Glutamatergic neuron (in vitro differentiated cells): ENCODE results near the gene HSPB7. TPM values are rescaled to one million over a fixed set of nuclear protein-coding genes. Genes with fewer than 3 reads are reported as not detected.
"Not testable (repeated sequence)": the region's sequence is repeated elsewhere in the genome, so short reads cannot be mapped to it uniquely, and the experiment has no call there.

ENCODE experiments used
- DNase-seq: peaks from one replicate; pipeline ENCODE4 v3.0.0; 2022
- H3K27ac Mint-ChIP-seq: one replicate; pipeline ENCODE4 v1.8.0; 2020; ENCODE audit warnings: mild to moderate bottlenecking, mixed read lengths, inconsistent platforms; ENCODE audit not compliant: unreplicated experiment
- H3K27me3 Mint-ChIP-seq: one replicate; pipeline ENCODE4 v1.8.0; 2020; ENCODE audit warnings: mild to moderate bottlenecking, moderate library complexity, mixed read lengths, inconsistent platforms; ENCODE audit not compliant: unreplicated experiment
- H3K36me3 Mint-ChIP-seq: one replicate; pipeline ENCODE4 v1.8.0; 2020; ENCODE audit warnings: mild to moderate bottlenecking, mixed read lengths, inconsistent platforms; ENCODE audit not compliant: unreplicated experiment
- H3K4me1 Mint-ChIP-seq: one replicate; pipeline ENCODE4 v1.8.0; 2020; ENCODE audit warnings: mild to moderate bottlenecking, low read depth, mixed read lengths, inconsistent platforms; ENCODE audit not compliant: unreplicated experiment
- H3K4me3 Mint-ChIP-seq: one replicate; pipeline ENCODE4 v1.8.0; 2020; ENCODE audit warnings: mild to moderate bottlenecking, mixed read lengths, inconsistent platforms; ENCODE audit not compliant: unreplicated experiment
- H3K9me3 Mint-ChIP-seq: one replicate; pipeline ENCODE4 v1.8.0; 2020; ENCODE audit warnings: mild to moderate bottlenecking, moderate library complexity, mixed read lengths, inconsistent platforms; ENCODE audit not compliant: unreplicated experiment
- CTCF ChIP-seq: fragments of 200-600 bp; sonication (generic); IDR thresholded peaks from one replicate; pipeline ENCODE4 v1.5.0; 2021; ENCODE audit not compliant: partially characterized antibody, unreplicated experiment
- total RNA-seq: library from RNA; stranded (reverse); fragmentation: NEBNext Ultra II Directional; extraction: Animal tissue kit (Norgen Biotek cat#: 25700); gene quantifications from one replicate; pipeline ENCODE4 v1.2.1, GENCODE V29; 2021; ENCODE audit not compliant: unreplicated experiment

The HSPB7 gene
- total RNA-seq, 1 donor from 2014 or later = not detected

GRCh38 chr1:16042096-16042495, 24.3 kb upstream of the HSPB7 start:
- Mint-ChIP-seq H3K27me3 (peaks cover 8% of the 10 kb centered on the region), H3K36me3 (no peaks in the 10 kb centered on the region), H3K27ac (no peak overlapping the region), H3K9me3 (peaks cover 2% of the 10 kb centered on the region), H3K4me1 (peaks cover 10% of the 10 kb centered on the region), H3K4me3 (no peak overlapping the region)
- no peak for TF ChIP-seq CTCF
- DNase-seq = no peak

- no peak overlapping the region for H3K4me3 Mint-ChIP-seq
- no peak for DNase-seq
- H3K36me3 Mint-ChIP-seq = no peaks in the 10 kb centered on the region
- H3K4me1 Mint-ChIP-seq = peaks cover 10% of the 10 kb centered on the region
- no peak for TF ChIP-seq CTCF
- H3K27me3 Mint-ChIP-seq = peaks cover 10% of the 10 kb centered on the region
- H3K9me3 Mint-ChIP-seq = peaks cover 2% of the 10 kb centered on the region
- no peak overlapping the region for H3K27ac Mint-ChIP-seq
Observed at GRCh38 chr1:16041200-16041599, 23.4 kb upstream of the HSPB7 start.

DNA sequence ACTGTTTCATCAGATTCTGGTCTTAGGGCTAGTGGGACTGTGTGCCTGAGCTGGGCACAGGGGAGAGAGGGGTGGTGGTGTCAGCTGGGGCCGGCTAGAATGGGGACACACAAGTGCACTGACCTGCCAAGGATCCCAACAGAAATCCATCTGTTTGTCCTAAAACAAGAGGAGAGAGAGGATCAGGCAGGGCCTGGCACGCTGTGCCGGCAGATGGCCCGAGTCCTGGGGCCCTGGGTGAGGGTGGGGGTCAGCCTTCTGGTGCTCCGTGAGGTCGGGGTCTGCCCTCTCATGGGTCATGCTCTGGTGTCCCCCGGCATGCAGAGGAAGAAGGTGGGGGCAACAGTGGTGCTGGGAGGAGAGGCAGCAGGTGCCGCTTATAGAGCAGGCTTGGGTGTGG, 22.0 kb upstream of the HSPB7 start:
- H3K4me1 Mint-ChIP-seq, DNase-seq, H3K27me3 Mint-ChIP-seq, H3K4me3 Mint-ChIP-seq, H3K36me3 Mint-ChIP-seq, H3K9me3 Mint-ChIP-seq: not testable (repeated sequence)
- H3K27ac Mint-ChIP-seq = peak overlapping the region; percentile 48

GRCh38 chr1:16038620-16038912, 20.7 kb upstream of the HSPB7 start:
- no peak for TF ChIP-seq CTCF
- H3K9me3 Mint-ChIP-seq = peaks cover 2% of the 10 kb centered on the region
- DNase-seq = no peak
- H3K4me3 Mint-ChIP-seq = no peak overlapping the region
- peaks cover 6% of the 10 kb centered on the region for H3K27me3 Mint-ChIP-seq
- no peak overlapping the region for H3K27ac Mint-ChIP-seq
- H3K36me3 Mint-ChIP-seq = no peaks in the 10 kb centered on the region
- peaks cover 10% of the 10 kb centered on the region for H3K4me1 Mint-ChIP-seq

GRCh38 chr1:16036461-16036860, 18.6 kb upstream of the HSPB7 start:
- H3K27ac Mint-ChIP-seq, H3K9me3 Mint-ChIP-seq, DNase-seq, H3K36me3 Mint-ChIP-seq, H3K27me3 Mint-ChIP-seq, H3K4me3 Mint-ChIP-seq: not testable (repeated sequence)
- peaks cover 13% of the 10 kb centered on the region for H3K4me1 Mint-ChIP-seq

DNA sequence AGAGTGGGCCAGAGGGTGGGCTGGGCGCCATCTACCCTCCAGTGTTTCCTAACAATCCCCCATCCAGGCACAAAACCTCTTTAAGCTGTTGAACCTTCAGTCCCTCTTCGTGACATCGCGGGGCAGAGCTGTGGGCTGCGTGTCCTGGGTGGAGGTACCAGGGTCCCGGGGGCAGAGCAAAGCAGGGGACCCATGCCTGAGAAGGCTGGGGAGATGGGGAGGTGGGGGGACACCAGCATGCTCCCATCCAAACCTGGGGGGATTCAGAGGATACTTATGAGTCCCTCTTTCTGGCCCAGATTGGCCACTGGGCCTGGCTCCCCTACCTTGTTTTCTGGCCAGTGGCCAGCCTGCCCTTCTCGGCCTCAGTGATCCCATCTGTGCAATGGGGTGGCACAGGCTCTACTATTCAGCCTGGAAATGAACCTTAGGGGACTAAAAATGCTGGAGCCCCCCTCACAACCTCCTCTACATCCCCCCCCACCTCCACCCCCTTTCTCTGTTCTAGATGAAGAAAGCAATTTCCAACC, 15.3 kb upstream of the HSPB7 start:
- not testable (repeated sequence) for H3K4me3 Mint-ChIP-seq, H3K9me3 Mint-ChIP-seq, DNase-seq

More for the DNA sequence above, 15.3 kb upstream of the HSPB7 start:
- H3K4me1 Mint-ChIP-seq, H3K36me3 Mint-ChIP-seq, H3K27me3 Mint-ChIP-seq, H3K27ac Mint-ChIP-seq: not testable (repeated sequence)
